OCI-LY7 (cell line): Measurements from ENCODE around the gene TMEM106C.

Source experiments
- CTCF ChIP-seq: fragments of 200-600 bp; sonication (generic); conservative IDR thresholded peaks from 2 replicates; pipeline ENCODE4 v1.5.1; 2014; ENCODE audit warnings: mild to moderate bottlenecking, antibody characterized with exemption, low read length, moderate library complexity, mixed read lengths
- EZH2phosphoT487 ChIP-seq: fragments of 200-600 bp; sonication (generic); IDR thresholded peaks from 2 replicates; pipeline ENCODE4 v1.6.1; 2018; ENCODE audit warnings: low read depth, borderline replicate concordance, mild to moderate bottlenecking, mixed run types, antibody characterized with exemption, low read length, moderate library complexity, mixed read lengths

GRCh38 chr12:47985596-47986290 is 22.3 kb downstream of the TMEM106C start:
- no peak for TF ChIP-seq CTCF
- TF ChIP-seq EZH2phosphoT487, result no peak
